Upper lobe of left lung (tissue), 6 donors: Measurements from ENCODE around the gene RFT1. TPM values are rescaled to one million over a fixed set of nuclear protein-coding genes. Genes with fewer than 3 reads are reported as not detected.

ENCODE experiments used
- ATAC-seq, 2 donors: fragments of 200-7000 bp; cut with Tn5 transposase; one replicate each; pipeline ENCODE4 v1.9.1; 2022; ENCODE audit warnings: mild to moderate bottlenecking in 2 of 2, moderate library complexity in 2 of 2; ENCODE audit not compliant: low FRiP score in 2 of 2
- DNase-seq, 2 donors: peaks; one replicate each; pipeline ENCODE4 v3.0.0-alpha.2; 2019 to 2020
- H3K27ac ChIP-seq, 4 donors: fragments of 200-600 bp; sonication (generic); one replicate each; pipeline ENCODE4 v1.5.1; 2016 to 2019
- H3K27me3 ChIP-seq, 4 donors: fragments of 200-600 bp; sonication (generic); one replicate each; pipeline ENCODE4 v1.5.1; 2017 to 2019
- H3K36me3 ChIP-seq, 4 donors: fragments of 200-600 bp; sonication (generic); one replicate each; pipeline ENCODE4 v1.5.1; 2016 to 2019
- H3K4me1 ChIP-seq, 4 donors: fragments of 200-600 bp; sonication (generic); one replicate each; pipeline ENCODE4 v1.5.1; 2018 to 2019
- H3K4me3 ChIP-seq, 4 donors: fragments of 200-600 bp; sonication (generic); one replicate each; pipeline ENCODE4 v1.5.1; 2017 to 2019; ENCODE audit warnings: mild to moderate bottlenecking in 2 of 4, moderate library complexity in 1 of 4
- H3K9me3 ChIP-seq, 4 donors: fragments of 200-600 bp; sonication (generic); one replicate each; pipeline ENCODE4 v1.5.1; 2018 to 2019
- CTCF ChIP-seq, 6 experiments: fragments of 450-650 bp in 4 of 6; fragments of 200-600 bp in 2 of 6; sonication (generic) in 2 of 6; IDR thresholded peaks; one replicate each; pipeline ENCODE4 v1.5.1; 2016 to 2019; ENCODE audit warnings: antibody characterized with exemption in 6 of 6
- EP300 ChIP-seq, 4 donors: sonication (generic); formaldehyde crosslinking; IDR thresholded peaks; one replicate each; pipeline ENCODE4 v1.5.1; 2017; ENCODE audit warnings: antibody characterized with exemption in 4 of 4, control low read depth in 2 of 4
- POLR2A ChIP-seq, 4 donors: fragments of 450-650 bp; IDR thresholded peaks; one replicate each; pipeline ENCODE4 v1.5.1; 2016 to 2017; ENCODE audit warnings: antibody characterized with exemption in 4 of 4, mild to moderate bottlenecking in 2 of 4
- POLR2AphosphoS5 ChIP-seq, 2 donors: sonication (generic); formaldehyde crosslinking; IDR thresholded peaks; one replicate each; pipeline ENCODE4 v1.5.1; 2017; ENCODE audit warnings: antibody characterized with exemption in 2 of 2
- WGBS, 2 donors: methylation state at CpG; one replicate each; pipeline ENCODE4 v1.1.5; 2017 to 2018; 5-methylcytosine and 5-hydroxymethylcytosine counted together
- total RNA-seq, 6 donors: library from RNA; depleted of rRNA in 4 of 6; stranded (reverse); fragments of >200 nt in 4 of 6; gene quantifications; one replicate each; pipeline versions ENCODE4 v1.1.0 to v1.2.1, GENCODE V29; 2016 to 2021
- donor health status: DM: no; HTN: no; CAD: no; lungs with moderate emphysema.
- donor health status: DM: no; HTN: yes; CAD: no; lungs with severe emphysema.

Gene RFT1
- total RNA-seq, 6 donors from 2014 or later, result 5.1 to 19.9 (median 12.8) TPM

- Histone ChIP-seq H3K4me1 (peaks cover 6 to 20% (median 11%) of the 10 kb centered on the region in 4 donors), H3K27me3 (no peaks in the 10 kb centered on the region), H3K27ac (no peak overlapping the region), H3K36me3 (no peaks in the 10 kb centered on the region), H3K4me3 (no peak overlapping the region), H3K9me3 (no peaks in the 10 kb centered on the region)
- TF ChIP-seq CTCF (IDR thresholded peaks at IDR 0.05) (no peak), EP300 (IDR thresholded peaks at IDR 0.05) (no peak), POLR2A (IDR thresholded peaks at IDR 0.05) (no peak), POLR2AphosphoS5 (IDR thresholded peaks at IDR 0.05) (no peak)
- ATAC-seq, result no peak
- WGBS, 2 donors, result 82 to 85% methylated on average over 4 of the region's 4 CpGs
- DNase-seq, result no peak
These were observed 60.7 kb downstream of the RFT1 start for GRCh38 chr3:53069422-53070068.

GRCh38 chr3:53068176-53068575, 62.1 kb downstream of the RFT1 start:
- WGBS, 2 donors, result 71 to 77% methylated on average over 2 to 3 of the region's 3 CpGs
- ATAC-seq (no peak), DNase-seq (no peak)
- H3K36me3 ChIP-seq, result no peaks in the 10 kb centered on the region
- H3K4me1 ChIP-seq, result peaks cover 6 to 15% (median 8%) of the 10 kb centered on the region in 4 donors
- TF ChIP-seq EP300 (IDR thresholded peaks at IDR 0.05) (no peak), CTCF (IDR thresholded peaks at IDR 0.05) (no peak), POLR2AphosphoS5 (IDR thresholded peaks at IDR 0.05) (no peak), POLR2A (IDR thresholded peaks at IDR 0.05) (no peak)
- no peak overlapping the region for H3K4me3 ChIP-seq
- no peaks in the 10 kb centered on the region for H3K27me3 ChIP-seq
- H3K27ac ChIP-seq, result no peak overlapping the region
- H3K9me3 ChIP-seq, result no peaks in the 10 kb centered on the region

DNA sequence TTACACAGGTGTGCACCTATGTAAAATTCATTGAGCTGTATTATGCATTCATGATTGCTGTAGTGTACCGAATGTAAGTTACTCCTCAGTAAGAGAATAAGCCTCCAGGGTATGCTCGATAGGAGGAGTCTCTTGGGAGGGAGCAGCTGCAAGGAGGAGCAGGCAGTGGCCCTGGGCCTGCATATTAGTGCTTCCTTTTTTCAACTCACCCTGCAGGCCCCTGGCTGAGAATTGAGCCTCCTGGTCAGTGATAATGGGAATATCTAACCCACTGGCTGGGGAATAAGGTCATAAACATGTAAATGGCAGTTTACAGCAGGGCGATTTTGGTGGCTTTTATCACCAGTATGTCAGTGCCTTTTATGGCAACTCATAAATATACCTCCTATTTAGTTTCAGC, 62.7 kb downstream of the RFT1 start:
- H3K27ac ChIP-seq, result no peak overlapping the region
- peaks cover 6 to 8% (median 6%) of the 10 kb centered on the region in 4 donors for H3K4me1 ChIP-seq
- no peak overlapping the region for H3K4me3 ChIP-seq
- ATAC-seq (no peak), DNase-seq (no peak)
- no peaks in the 10 kb centered on the region for H3K36me3 ChIP-seq
- H3K9me3 ChIP-seq, result no peaks in the 10 kb centered on the region
- no peaks in the 10 kb centered on the region for H3K27me3 ChIP-seq
- WGBS, 2 donors, result 83 to 96% methylated on average over 3 of the region's 3 CpGs
- TF ChIP-seq POLR2A (IDR thresholded peaks at IDR 0.05) (no peak), EP300 (IDR thresholded peaks at IDR 0.05) (no peak), CTCF (IDR thresholded peaks at IDR 0.05) (no peak), POLR2AphosphoS5 (IDR thresholded peaks at IDR 0.05) (no peak)

GRCh38 chr3:53065841-53066480, 64.3 kb downstream of the RFT1 start:
- Histone ChIP-seq H3K9me3 (no peaks in the 10 kb centered on the region), H3K4me3 (no peak overlapping the region), H3K27me3 (no peaks in the 10 kb centered on the region), H3K36me3 (no peaks in the 10 kb centered on the region), H3K27ac (no peak overlapping the region), H3K4me1 (no peaks in the 10 kb centered on the region)
- ATAC-seq (no peak), DNase-seq (no peak)
- WGBS, 2 donors, result 85 to 92% methylated on average over 4 to 7 of the region's 7 CpGs
- no peak for TF ChIP-seq EP300 (IDR thresholded peaks at IDR 0.05)
- no peak for TF ChIP-seq POLR2AphosphoS5 (IDR thresholded peaks at IDR 0.05)
- no peak for TF ChIP-seq CTCF (IDR thresholded peaks at IDR 0.05)
- TF ChIP-seq POLR2A (IDR thresholded peaks at IDR 0.05), result no peak

DNA sequence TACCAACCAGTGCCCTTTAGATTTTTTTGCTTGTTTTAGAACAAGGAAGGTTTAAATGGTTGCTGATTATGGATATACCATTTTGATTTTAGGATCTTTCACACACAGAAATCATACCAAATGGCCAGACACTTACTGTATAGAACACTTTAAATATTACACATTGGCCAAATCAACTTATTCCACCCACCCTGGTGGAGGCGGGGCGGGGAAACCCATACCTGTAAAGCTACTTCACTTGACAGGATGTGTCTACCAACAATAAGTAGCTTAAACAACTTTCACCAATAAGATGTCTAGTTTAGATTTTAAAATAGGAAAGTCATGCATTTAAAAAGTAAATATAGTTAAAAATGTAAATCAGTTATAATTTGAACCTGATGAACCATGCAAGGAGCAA, 67.3 kb downstream of the RFT1 start:
- Histone ChIP-seq H3K36me3 (no peaks in the 10 kb centered on the region), H3K9me3 (no peaks in the 10 kb centered on the region), H3K27ac (no peak overlapping the region), H3K27me3 (no peaks in the 10 kb centered on the region), H3K4me3 (no peak overlapping the region), H3K4me1 (no peaks in the 10 kb centered on the region)
- TF ChIP-seq POLR2A (IDR thresholded peaks at IDR 0.05), result no peak
- TF ChIP-seq CTCF (IDR thresholded peaks at IDR 0.05), result no peak
- TF ChIP-seq EP300 (IDR thresholded peaks at IDR 0.05), result no peak
- TF ChIP-seq POLR2AphosphoS5 (IDR thresholded peaks at IDR 0.05), result no peak
- ATAC-seq (no peak), DNase-seq (no peak)
- WGBS, 2 donors, result 88 to 90% methylated on average over 2 of the region's 2 CpGs
